HCT116 (cell line): ENCODE measurements around the gene SLC35G6. TPM values are rescaled to one million over a fixed set of nuclear protein-coding genes. Genes with fewer than 3 reads are reported as not detected.

Source experiments
- ATAC-seq: fragments of 200-7000 bp; cut with Tn5 transposase; 2 replicates; pipeline ENCODE4 v1.9.1; 2020; ENCODE audit warnings: mild to moderate bottlenecking, moderate library complexity
- BruUV-seq: library from RNA; stranded (reverse); fragments of 400-500 nt; replicated peaks from 2 replicates; lab custom pipeline; 2021; lab: Mats Ljungman, UMichigan
- CTCF ChIA-PET: fragments of 300-600 bp; sonication (Branson Sonifier 250); formaldehyde crosslinking; loops from one replicate; lab custom pipeline; 2021; ENCODE audit warnings: antibody characterized with exemption; lab: Charles Lee
- POLR2A ChIA-PET: fragments of 300-600, 350-600 bp; sonication (Branson Sonifier 250); formaldehyde crosslinking; loops from one replicate; lab custom pipeline; 2021; ENCODE audit warnings: antibody characterized with exemption; lab: Charles Lee
- RAD21 ChIA-PET, 2 experiments: fragments of 300-600 bp; sonication (Branson Sonifier 250); formaldehyde crosslinking; loops; one replicate each; lab custom pipeline; 2023; ENCODE audit warnings: low total read pairs in 2 of 2; ENCODE audit not compliant: uncharacterized antibody in 2 of 2, unreplicated experiment in 2 of 2, low non-redundant PET in 1 of 2; lab: Charles Lee
- DNase-seq: peaks from one replicate; pipeline ENCODE4 v3.0.0-alpha.2; 2010; ENCODE audit warnings: low read depth, low spot score
- H2AFZ ChIP-seq: fragments of 200-600 bp; shearing (Covaris generic), sonication (generic); 2 replicates; pipeline ENCODE4 v1.6.1; 2017; ENCODE audit warnings: low read depth, mixed run types, mixed read lengths, antibody characterized with exemption, low read length; ENCODE audit not compliant: poor library complexity, severe bottlenecking
- H3K27ac ChIP-seq: 2 replicates; pipeline ENCODE4 v1.5.1; 2012; ENCODE audit warnings: low read depth, low read length
- H3K27me3 ChIP-seq: fragments of 200-600 bp; sonication (generic); 2 replicates; pipeline ENCODE4 v1.6.1; 2016; ENCODE audit warnings: mixed run types, low read length, mixed read lengths; ENCODE audit not compliant: insufficient read depth
- H3K36me3 ChIP-seq, 2 experiments: fragments of 200-500 bp in 1 of 2; fragments of 200-600 bp in 1 of 2; sonication (Bioruptor generic) in 1 of 2; sonication (generic) in 1 of 2; 2 replicates each; pipeline versions ENCODE4 v1.5.1 to v1.6.1; 2014 to 2016; ENCODE audit warnings: low read length in 2 of 2, inconsistent platforms in 1 of 2, mixed read lengths in 1 of 2, mixed run types in 1 of 2; ENCODE audit not compliant: insufficient read depth in 2 of 2, control insufficient read depth in 1 of 2
- H3K4me1 ChIP-seq, 2 experiments: fragments of 200-600 bp in 1 of 2; sonication (generic) in 1 of 2; 2 replicates each; pipeline versions ENCODE4 v1.5.1 to v1.6.1; 2012 to 2017; ENCODE audit warnings: low read length in 2 of 2, inconsistent platforms in 1 of 2, mild to moderate bottlenecking in 1 of 2, mixed read lengths in 1 of 2, mixed run types in 1 of 2, moderate library complexity in 1 of 2; ENCODE audit not compliant: insufficient read depth in 2 of 2, control insufficient read depth in 1 of 2
- H3K4me2 ChIP-seq: fragments of 200-600 bp; sonication (generic); 2 replicates; pipeline ENCODE4 v1.6.1; 2017; ENCODE audit warnings: mixed run types, low read length, mixed read lengths
- H3K4me3 ChIP-seq, 2 experiments: fragments of 200-600 bp in 1 of 2; sonication (generic) in 1 of 2; replicated peaks in 1 of 2; 2 replicates each; pipeline ENCODE4 v1.5.1; 2011 to 2016; ENCODE audit warnings: low read length in 2 of 2, control low read depth in 1 of 2, low read depth in 1 of 2, mild to moderate bottlenecking in 1 of 2, mixed read lengths in 1 of 2, mixed run types in 1 of 2
- H3K79me2 ChIP-seq: fragments of 200-600 bp; sonication (generic); 2 replicates; pipeline ENCODE4 v1.6.1; 2017; ENCODE audit warnings: mild to moderate bottlenecking, mixed run types, low read length, moderate library complexity, mixed read lengths; ENCODE audit not compliant: insufficient read depth
- H3K9ac ChIP-seq: fragments of 200-600 bp; sonication (generic); 2 replicates; pipeline ENCODE4 v1.6.1; 2016; ENCODE audit warnings: low read length, mixed read lengths
- H3K9me2 ChIP-seq: fragments of 200-600 bp; sonication (generic), shearing (Covaris generic); 2 replicates; pipeline ENCODE4 v1.6.1; 2017; ENCODE audit warnings: mixed run types, mild to moderate bottlenecking, moderate library complexity; ENCODE audit not compliant: insufficient read depth
- H3K9me3 ChIP-seq, 2 experiments: fragments of 200-500 bp in 1 of 2; fragments of 200-600 bp in 1 of 2; sonication (Bioruptor generic) in 1 of 2; sonication (generic) in 1 of 2; 2 replicates each; pipeline ENCODE4 v1.6.1; 2014 to 2017; ENCODE audit warnings: low read length in 2 of 2, mixed read lengths in 2 of 2, inconsistent platforms in 1 of 2, low read depth in 1 of 2, mild to moderate bottlenecking in 1 of 2, mixed run types in 1 of 2, moderate library complexity in 1 of 2; ENCODE audit not compliant: control insufficient read depth in 1 of 2, insufficient read depth in 1 of 2
- H4K20me1 ChIP-seq: fragments of 200-600 bp; sonication (generic), shearing (Covaris generic); 2 replicates; pipeline ENCODE4 v1.6.1; 2017; ENCODE audit warnings: mixed run types, mild to moderate bottlenecking, moderate library complexity; ENCODE audit not compliant: insufficient read depth
- EZH2 ChIP-seq: fragments of 200-600 bp; sonication (generic); IDR thresholded peaks from 2 replicates; pipeline ENCODE4 v1.6.1; 2017; ENCODE audit warnings: antibody characterized with exemption, mixed run types
- EZH2phosphoT487 ChIP-seq: fragments of 200-600 bp; IDR thresholded peaks from 2 replicates; pipeline ENCODE4 v1.6.1; 2018; ENCODE audit warnings: antibody characterized with exemption, borderline replicate concordance
- JUND ChIP-seq: IDR thresholded peaks from 2 replicates; pipeline ENCODE4 v1.6.1; 2012
- POLR2A ChIP-seq: IDR thresholded peaks from 2 replicates; pipeline ENCODE4 v1.7.0; 2011; ENCODE audit warnings: borderline replicate concordance; ENCODE audit not compliant: insufficient read depth, insufficient read length; ENCODE audit errors: extremely low read depth
- POLR2AphosphoS5 ChIP-seq: IDR thresholded peaks from 2 replicates; pipeline ENCODE4 v1.6.1; 2011; ENCODE audit warnings: mild to moderate bottlenecking, low read depth, low read length, moderate library complexity
- ZFX ChIP-seq: fragments of 450-650 bp; IDR thresholded peaks from 2 replicates; pipeline ENCODE4 v1.6.1; 2017
- ZNF274 ChIP-seq: fragments of 200-500 bp; sonication (Bioruptor generic); IDR thresholded peaks from 2 replicates; pipeline ENCODE4 v1.6.1; 2014; ENCODE audit warnings: mild to moderate bottlenecking, low read depth, low read length, inconsistent platforms
- intact Hi-C: fragments of 100-400 bp; cut with micrococcal nuclease; formaldehyde crosslinking; loops from 2 replicates; pipeline ENCODE4 v1.10.0; 2022
- total RNA-seq: library from RNA; stranded (reverse); gene quantifications from one replicate; pipeline ENCODE4 v1.2.1, GENCODE V29; 2021; ENCODE audit not compliant: unreplicated experiment
- TF ChIP-seq, protein P1 (sequence below), 3 experiments: fragments of 200-600 bp in 1 of 3; sonication (generic) in 1 of 3; IDR thresholded peaks in 2 of 3; conservative IDR thresholded peaks in 1 of 3; 2 replicates each; pipeline ENCODE4 v1.5.1; 2012 to 2017; ENCODE audit warnings: low read depth in 2 of 3, low read length in 2 of 3, antibody characterized with exemption in 1 of 3, borderline replicate concordance in 1 of 3, control low read depth in 1 of 3, mild to moderate bottlenecking in 1 of 3, mixed read lengths in 1 of 3, mixed run types in 1 of 3, moderate library complexity in 1 of 3; ENCODE audit not compliant: insufficient read depth in 1 of 3

SLC35G6 gene
- total RNA-seq, 1 experiment from 2014 or later: not detected

- no peak overlapping the region for H2AFZ ChIP-seq
- TF ChIP-seq POLR2AphosphoS5: no peak
- TF ChIP-seq, protein P1, sequence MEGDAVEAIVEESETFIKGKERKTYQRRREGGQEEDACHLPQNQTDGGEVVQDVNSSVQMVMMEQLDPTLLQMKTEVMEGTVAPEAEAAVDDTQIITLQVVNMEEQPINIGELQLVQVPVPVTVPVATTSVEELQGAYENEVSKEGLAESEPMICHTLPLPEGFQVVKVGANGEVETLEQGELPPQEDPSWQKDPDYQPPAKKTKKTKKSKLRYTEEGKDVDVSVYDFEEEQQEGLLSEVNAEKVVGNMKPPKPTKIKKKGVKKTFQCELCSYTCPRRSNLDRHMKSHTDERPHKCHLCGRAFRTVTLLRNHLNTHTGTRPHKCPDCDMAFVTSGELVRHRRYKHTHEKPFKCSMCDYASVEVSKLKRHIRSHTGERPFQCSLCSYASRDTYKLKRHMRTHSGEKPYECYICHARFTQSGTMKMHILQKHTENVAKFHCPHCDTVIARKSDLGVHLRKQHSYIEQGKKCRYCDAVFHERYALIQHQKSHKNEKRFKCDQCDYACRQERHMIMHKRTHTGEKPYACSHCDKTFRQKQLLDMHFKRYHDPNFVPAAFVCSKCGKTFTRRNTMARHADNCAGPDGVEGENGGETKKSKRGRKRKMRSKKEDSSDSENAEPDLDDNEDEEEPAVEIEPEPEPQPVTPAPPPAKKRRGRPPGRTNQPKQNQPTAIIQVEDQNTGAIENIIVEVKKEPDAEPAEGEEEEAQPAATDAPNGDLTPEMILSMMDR (IDR thresholded peaks at IDR 0.05 in 2 of 3, conservative IDR thresholded peaks at IDR 0.05 in 1 of 3; ENCODE audit: borderline replicate concordance in 1 of 3, insufficient read depth in 1 of 3, low read depth in 2 of 3, low read length in 2 of 3): no peak
- no peak for TF ChIP-seq ZNF274
- ChIA-PET RAD21 (no interaction called here), POLR2A (interaction anchor here (1.1 kb wide), 1 partner anchor 69 kb away, joined by 3 read pairs; no protein-coding TSS in a partner anchor), CTCF (no interaction called here)
- intact Hi-C loops: no loop called here
- no peaks in the 10 kb centered on the region for H3K27me3 ChIP-seq
- no peak overlapping the region for H3K4me2 ChIP-seq
- H3K9me3 ChIP-seq: no peaks in the 10 kb centered on the region
- no peak overlapping the region for H3K4me3 ChIP-seq
- H3K9me2 ChIP-seq: no peaks in the 10 kb centered on the region
- H3K4me1 ChIP-seq: peaks cover 0 to 6% of the 10 kb centered on the region in 2 experiments; a peak in 1 of 4 replicates
- H3K27ac ChIP-seq: no peak overlapping the region
- DNase-seq (no peak), ATAC-seq (no peak)
- BruUV-seq: no TSS peak
- peaks cover 50% of the 10 kb centered on the region; the same call in 1 of the 2 replicates for H4K20me1 ChIP-seq
- peaks cover 100% of the 10 kb centered on the region for H3K79me2 ChIP-seq
- H3K36me3 ChIP-seq: peaks cover 22 to 50% of the 10 kb centered on the region in 2 experiments
- no peak overlapping the region for H3K9ac ChIP-seq
These were observed 10.3 kb downstream of the SLC35G6 start for GRCh38 chr17:7491583-7491982.

DNA sequence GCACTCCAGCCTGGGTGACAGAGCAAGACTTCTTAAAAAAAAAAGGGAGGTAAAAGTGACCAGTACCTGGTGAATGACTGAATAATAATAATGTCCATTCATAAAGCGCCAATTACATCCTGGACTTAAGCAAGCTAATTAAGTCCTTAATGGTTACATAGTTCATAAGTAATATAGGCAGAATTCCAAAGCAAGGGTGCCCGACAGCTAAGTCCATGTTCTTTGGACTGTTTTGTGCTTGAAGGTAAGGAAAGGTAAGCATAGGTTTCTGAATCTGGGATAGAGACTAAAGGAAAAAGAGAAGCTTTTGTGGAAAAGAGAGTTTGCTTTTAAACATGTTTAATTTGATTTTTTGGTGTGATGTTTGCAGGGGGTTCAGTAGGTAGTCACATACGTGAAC, 12.7 kb downstream of the SLC35G6 start:
- Histone ChIP-seq H3K9ac (no peak overlapping the region), H3K79me2 (peaks cover 97% of the 10 kb centered on the region), H4K20me1 (peaks cover 37% of the 10 kb centered on the region; the same call in 1 of the 2 replicates), H3K27me3 (no peaks in the 10 kb centered on the region), H3K4me1 (no peaks in the 10 kb centered on the region), H2AFZ (no peak overlapping the region), H3K36me3 (peaks cover 37 to 63% of the 10 kb centered on the region in 2 experiments), H3K27ac (no peak overlapping the region), H3K9me2 (no peaks in the 10 kb centered on the region), H3K4me3 (no peak overlapping the region), H3K9me3 (no peaks in the 10 kb centered on the region), H3K4me2 (no peak overlapping the region)
- TF ChIP-seq EZH2: no peak
- TF ChIP-seq ZFX: no peak
- no peak for TF ChIP-seq POLR2A
- TF ChIP-seq JUND: no peak
- TF ChIP-seq EZH2phosphoT487: no peak
- intact Hi-C loops: no loop called here
- CTCF ChIA-PET: no interaction called here
- no peak for ATAC-seq
- POLR2A ChIA-PET: no interaction called here
- no TSS peak for BruUV-seq
- RAD21 ChIA-PET: no interaction called here
- no peak for DNase-seq
